ENCODE measurements around the gene CD300LD.

- TF ChIP-seq CTCF (IDR thresholded peaks at IDR 0.05) (no peak), POLR2A (IDR thresholded peaks at IDR 0.05) (no peak)
Measured at GRCh38 chr17:74565126-74565525, 27.0 kb downstream of the CD300LD start.
